Suprapubic skin (tissue), 4 donors: ENCODE results near the gene UNC5B. TPM values are rescaled to one million over a fixed set of nuclear protein-coding genes. Genes with fewer than 3 reads are reported as not detected.
"Not testable (repeated sequence)": the region's sequence is repeated elsewhere in the genome, so short reads cannot be mapped to it uniquely, and the experiment has no call there.

Source experiments
- DNase-seq, 2 donors: peaks; one replicate each; pipeline ENCODE4 v3.0.0-alpha.2; 2019; ENCODE audit warnings: low spot score in 2 of 2
- H3K27ac ChIP-seq: fragments of 200-600 bp; sonication (generic); one replicate; pipeline ENCODE4 v1.5.1; 2019
- H3K27me3 ChIP-seq: fragments of 200-600 bp; sonication (generic); one replicate; pipeline ENCODE4 v1.5.1; 2019
- H3K36me3 ChIP-seq: fragments of 200-600 bp; sonication (generic); one replicate; pipeline ENCODE4 v1.5.1; 2019
- H3K4me1 ChIP-seq: fragments of 200-600 bp; sonication (generic); one replicate; pipeline ENCODE4 v1.5.1; 2019
- H3K4me3 ChIP-seq: fragments of 200-600 bp; sonication (generic); one replicate; pipeline ENCODE4 v1.5.1; 2019; ENCODE audit warnings: mild to moderate bottlenecking
- H3K9me3 ChIP-seq: fragments of 200-600 bp; sonication (generic); one replicate; pipeline ENCODE4 v1.5.1; 2019
- EP300 ChIP-seq: sonication (generic); formaldehyde crosslinking; IDR thresholded peaks from one replicate; pipeline ENCODE4 v1.6.1; 2017; ENCODE audit warnings: antibody characterized with exemption
- POLR2A ChIP-seq, 2 donors: fragments of 450-650 bp; IDR thresholded peaks; one replicate each; pipeline ENCODE4 v1.6.1; 2017; ENCODE audit warnings: antibody characterized with exemption in 2 of 2, mild to moderate bottlenecking in 2 of 2, moderate library complexity in 2 of 2
- POLR2AphosphoS5 ChIP-seq, 3 donors: sonication (generic); formaldehyde crosslinking; IDR thresholded peaks; one replicate each; pipeline ENCODE4 v1.6.1; 2017; ENCODE audit warnings: antibody characterized with exemption in 3 of 3
- whole genome bisulfite sequencing: methylation state at CpG from one replicate; pipeline ENCODE4 v1.1.5; 2018; 5-methylcytosine and 5-hydroxymethylcytosine counted together
- total RNA-seq, 4 donors: library from RNA; depleted of rRNA; stranded (reverse); fragments of >200 nt; gene quantifications; one replicate each; pipeline ENCODE4 v1.1.0, GENCODE V29; 2016
- TF ChIP-seq, protein P1 (sequence below), 2 donors: fragments of 200-600 bp in 1 of 2; fragments of 450-650 bp in 1 of 2; sonication (generic) in 1 of 2; IDR thresholded peaks; one replicate each; pipeline ENCODE4 v1.5.1; 2016 to 2019; ENCODE audit warnings: antibody characterized with exemption in 2 of 2, mild to moderate bottlenecking in 1 of 2, moderate library complexity in 1 of 2

UNC5B gene
- total RNA-seq, 4 donors from 2014 or later, result 7.2 to 45.7 (median 14.7) TPM

DNA sequence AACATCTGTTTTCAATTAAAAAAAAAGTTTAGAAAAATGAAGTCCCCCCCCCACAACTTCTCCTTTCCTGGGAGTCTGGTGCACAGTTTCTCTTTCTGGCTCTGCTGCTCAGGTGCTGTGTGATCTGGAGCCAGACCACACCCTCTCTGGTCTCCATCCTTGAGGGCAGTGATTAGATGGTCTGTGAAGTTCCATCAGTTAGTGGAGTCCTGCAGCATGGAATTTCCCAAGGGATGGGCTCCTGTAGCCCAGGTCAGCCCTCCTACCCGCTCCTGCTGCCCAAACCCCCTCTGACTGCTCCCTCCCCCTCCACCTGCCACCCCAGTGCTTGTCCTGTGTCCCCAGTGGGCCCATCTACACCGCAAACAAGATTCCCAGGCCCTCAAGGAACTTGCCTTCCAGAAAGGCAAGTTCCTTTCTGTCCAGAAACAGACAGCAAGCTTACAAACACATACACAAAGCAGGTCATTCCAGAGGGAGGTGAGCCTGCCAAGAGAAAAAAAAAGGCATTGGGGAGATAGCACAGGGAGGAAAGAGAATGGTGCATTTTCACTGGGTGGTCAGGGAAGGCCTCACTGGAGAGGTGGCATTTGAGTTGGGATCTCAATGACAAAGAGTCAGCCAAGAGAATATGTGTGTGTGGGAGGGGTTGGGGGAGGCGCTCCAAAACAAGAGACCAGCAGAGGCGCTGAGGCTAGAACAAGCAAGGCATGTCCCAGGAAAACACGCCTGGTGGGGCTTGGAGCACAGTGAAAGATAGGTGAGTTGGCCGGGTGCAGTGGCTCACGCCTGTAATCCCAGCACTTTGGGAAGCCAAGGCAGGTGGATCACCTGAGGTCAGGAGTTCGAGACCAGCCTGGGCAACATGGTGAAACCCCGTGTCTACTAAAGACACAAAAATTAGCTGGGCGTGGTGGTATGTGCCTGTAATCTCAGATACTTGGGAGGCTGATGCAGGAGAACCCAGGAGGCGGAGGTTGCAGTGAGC is 57.2 kb downstream of the UNC5B start:
- H3K4me1 ChIP-seq, result peaks cover 32% of the 10 kb centered on the region

DNA sequence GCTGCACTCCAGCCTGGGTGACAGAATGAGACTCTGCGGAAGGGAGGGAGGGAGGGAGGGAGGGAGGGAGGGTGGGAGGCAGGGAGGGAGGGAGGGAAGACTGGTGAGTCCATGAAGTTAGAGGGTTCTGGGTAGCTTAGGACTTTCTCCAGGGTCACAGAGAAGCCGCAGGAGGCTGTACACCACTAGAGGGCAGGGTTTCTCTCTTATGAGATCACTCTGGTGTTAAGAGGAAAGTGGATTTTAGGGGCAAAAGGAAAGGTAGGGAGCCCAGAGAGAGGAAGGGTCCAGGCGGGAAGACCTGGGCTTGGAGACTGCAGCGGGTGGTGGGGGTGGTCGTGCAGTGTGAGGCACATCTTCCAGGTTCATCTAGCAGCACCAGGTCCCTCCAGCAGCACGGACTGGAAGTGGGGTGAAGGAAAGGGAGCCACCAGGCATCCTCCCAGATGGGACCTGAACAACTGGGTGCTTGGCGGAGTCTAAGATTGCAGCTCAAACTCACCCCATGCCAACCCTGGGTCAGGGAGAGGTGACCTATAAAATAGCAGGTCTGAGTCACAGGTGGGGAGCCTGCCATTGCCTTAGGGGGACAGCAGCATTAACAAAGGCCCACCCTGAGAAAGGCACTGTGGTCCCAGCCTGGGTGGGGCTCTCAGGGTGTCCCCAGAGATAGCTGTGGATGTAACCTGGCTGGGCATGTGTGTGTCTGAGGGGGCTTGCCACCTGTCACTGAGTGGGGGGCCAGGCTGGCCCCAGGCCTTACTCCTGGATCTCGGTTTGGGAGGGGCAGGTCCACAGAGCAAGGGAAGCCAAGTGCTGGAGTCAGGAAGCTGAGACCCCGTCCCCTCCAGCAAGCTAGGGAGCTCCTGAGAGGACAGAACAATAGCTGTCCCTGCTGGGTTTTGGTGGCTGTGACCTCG is 58.2 kb downstream of the UNC5B start:
- Histone ChIP-seq H3K27ac (no peak overlapping the region), H3K4me3 (no peak overlapping the region), H3K27me3 (no peaks in the 10 kb centered on the region), H3K9me3 (no peaks in the 10 kb centered on the region), H3K36me3 (no peaks in the 10 kb centered on the region), H3K4me1 (peaks cover 32% of the 10 kb centered on the region)
- WGBS, result 61% methylated on average over 10 of the region's 10 CpGs
- no peak for TF ChIP-seq EP300
- TF ChIP-seq, protein P1, sequence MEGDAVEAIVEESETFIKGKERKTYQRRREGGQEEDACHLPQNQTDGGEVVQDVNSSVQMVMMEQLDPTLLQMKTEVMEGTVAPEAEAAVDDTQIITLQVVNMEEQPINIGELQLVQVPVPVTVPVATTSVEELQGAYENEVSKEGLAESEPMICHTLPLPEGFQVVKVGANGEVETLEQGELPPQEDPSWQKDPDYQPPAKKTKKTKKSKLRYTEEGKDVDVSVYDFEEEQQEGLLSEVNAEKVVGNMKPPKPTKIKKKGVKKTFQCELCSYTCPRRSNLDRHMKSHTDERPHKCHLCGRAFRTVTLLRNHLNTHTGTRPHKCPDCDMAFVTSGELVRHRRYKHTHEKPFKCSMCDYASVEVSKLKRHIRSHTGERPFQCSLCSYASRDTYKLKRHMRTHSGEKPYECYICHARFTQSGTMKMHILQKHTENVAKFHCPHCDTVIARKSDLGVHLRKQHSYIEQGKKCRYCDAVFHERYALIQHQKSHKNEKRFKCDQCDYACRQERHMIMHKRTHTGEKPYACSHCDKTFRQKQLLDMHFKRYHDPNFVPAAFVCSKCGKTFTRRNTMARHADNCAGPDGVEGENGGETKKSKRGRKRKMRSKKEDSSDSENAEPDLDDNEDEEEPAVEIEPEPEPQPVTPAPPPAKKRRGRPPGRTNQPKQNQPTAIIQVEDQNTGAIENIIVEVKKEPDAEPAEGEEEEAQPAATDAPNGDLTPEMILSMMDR (IDR thresholded peaks at IDR 0.05), result peak in 1 of 2 donors; percentile 62
- DNase-seq, result no peak

More for the DNA sequence above, 57.2 kb downstream of the UNC5B start:
- 46% methylated on average over 10 of the region's 11 CpGs for WGBS
- H3K27me3 ChIP-seq, result no peaks in the 10 kb centered on the region
- H3K27ac ChIP-seq, result no peak overlapping the region
- no peaks in the 10 kb centered on the region for H3K36me3 ChIP-seq
- H3K9me3 ChIP-seq, result no peaks in the 10 kb centered on the region
- H3K4me3 ChIP-seq, result no peak overlapping the region
- TF ChIP-seq EP300, result no peak
- TF ChIP-seq, protein P1 (IDR thresholded peaks at IDR 0.05), result no peak
- no peak for TF ChIP-seq POLR2A (IDR thresholded peaks at IDR 0.05)
- no peak for TF ChIP-seq POLR2AphosphoS5 (IDR thresholded peaks at IDR 0.05)
- no peak for DNase-seq

DNA sequence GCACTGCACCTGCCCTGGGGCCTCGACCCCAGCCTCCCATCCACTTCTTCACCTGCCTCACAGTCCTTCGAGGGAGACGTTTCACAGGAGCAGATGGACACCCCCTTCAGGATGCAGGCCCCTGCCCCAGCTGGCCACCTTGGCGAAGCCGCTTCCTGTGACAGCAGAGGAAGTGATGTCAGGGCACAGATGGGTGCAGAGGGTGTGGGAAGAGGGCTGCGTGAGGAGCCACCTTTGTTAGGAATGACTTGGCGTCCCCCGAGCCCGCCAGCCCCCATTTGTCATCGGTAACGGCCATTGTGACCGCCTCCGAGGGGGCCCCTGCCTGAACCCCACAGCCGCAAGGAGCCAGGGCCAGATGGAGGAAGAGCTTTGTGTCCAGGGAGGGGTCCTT is 59.3 kb downstream of the UNC5B start:
- Histone ChIP-seq H3K27ac (no peak overlapping the region), H3K4me1 (peaks cover 22% of the 10 kb centered on the region), H3K9me3 (no peaks in the 10 kb centered on the region), H3K4me3 (no peak overlapping the region), H3K36me3 (no peaks in the 10 kb centered on the region), H3K27me3 (no peaks in the 10 kb centered on the region)
- DNase-seq, result no peak
- TF ChIP-seq POLR2AphosphoS5 (IDR thresholded peaks at IDR 0.05) (no peak), EP300 (no peak), POLR2A (IDR thresholded peaks at IDR 0.05) (no peak)
- TF ChIP-seq, protein P1 (IDR thresholded peaks at IDR 0.05), result no peak
- 83% methylated on average over 14 of the region's 14 CpGs for WGBS

DNA sequence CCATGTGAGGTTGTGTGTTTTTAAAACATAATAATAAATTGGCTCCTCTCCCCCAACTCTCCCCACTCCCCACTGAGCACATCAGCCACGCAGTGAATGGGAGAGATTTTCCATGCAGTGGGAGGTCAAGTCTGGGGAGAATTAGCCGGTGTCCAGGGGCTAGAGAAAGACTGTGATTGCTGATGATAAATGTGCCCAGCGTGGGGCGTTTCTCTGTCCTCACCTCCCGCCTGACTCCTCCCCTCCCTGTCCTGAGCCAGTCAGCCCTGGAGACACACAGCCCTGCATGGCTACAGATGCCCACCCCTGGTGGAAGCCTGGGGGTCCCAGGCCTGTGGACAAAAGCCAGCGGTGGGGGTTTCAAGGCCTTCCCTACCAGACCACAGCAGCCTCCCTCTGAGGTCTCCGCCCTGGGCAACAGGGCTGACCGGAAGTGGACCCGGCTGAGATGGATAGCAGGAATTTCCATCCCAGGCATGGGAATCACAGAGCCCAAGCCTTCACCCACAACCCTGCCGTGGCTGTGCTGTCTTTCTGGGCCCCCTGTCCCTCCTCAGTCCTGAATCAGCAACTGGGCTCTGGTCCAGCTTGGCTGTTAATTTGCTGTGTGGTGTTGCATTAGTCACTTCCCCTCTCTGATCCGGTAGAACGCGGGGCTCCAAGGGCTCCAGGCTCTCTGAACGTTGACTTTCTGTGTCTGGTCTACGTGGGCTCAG is 59.8 kb downstream of the UNC5B start:
- Histone ChIP-seq H3K27me3 (no peaks in the 10 kb centered on the region), H3K9me3 (no peaks in the 10 kb centered on the region), H3K36me3 (no peaks in the 10 kb centered on the region), H3K4me1 (peaks cover 22% of the 10 kb centered on the region), H3K27ac (no peak overlapping the region), H3K4me3 (no peak overlapping the region)
- WGBS, result 71% methylated on average over 11 of the region's 15 CpGs
- TF ChIP-seq, protein P1 (IDR thresholded peaks at IDR 0.05), result no peak
- TF ChIP-seq EP300, result no peak
- TF ChIP-seq POLR2A (IDR thresholded peaks at IDR 0.05), result no peak
- no peak for TF ChIP-seq POLR2AphosphoS5 (IDR thresholded peaks at IDR 0.05)
- DNase-seq, result no peak

DNA sequence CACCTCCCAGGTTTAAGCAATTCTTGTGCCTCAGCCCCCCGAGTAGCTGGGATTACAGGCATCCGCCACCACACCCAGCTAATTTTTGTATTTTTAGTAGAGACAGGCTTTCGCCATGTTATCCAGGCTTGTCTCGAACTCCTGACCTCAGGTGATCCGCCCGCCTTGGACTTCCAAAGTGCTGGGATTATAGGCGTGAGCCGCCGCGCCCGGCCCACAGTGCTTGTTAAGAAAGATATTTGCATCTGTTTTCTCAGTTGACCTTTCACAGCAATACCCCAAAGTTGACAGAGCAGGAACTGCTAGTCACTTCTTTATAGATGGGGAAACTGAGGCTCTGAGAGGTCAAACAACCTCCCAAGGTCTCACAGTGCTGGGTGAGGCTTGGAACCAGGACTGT is 60.6 kb downstream of the UNC5B start:
- DNase-seq, H3K27ac ChIP-seq, H3K27me3 ChIP-seq, H3K9me3 ChIP-seq, H3K36me3 ChIP-seq, H3K4me3 ChIP-seq: not testable (repeated sequence)
- 86% methylated on average over 11 of the region's 11 CpGs for WGBS
- H3K4me1 ChIP-seq, result peaks cover 22% of the 10 kb centered on the region
